NCI-H128 (cell line): Measurements from ENCODE around the gene WDR48.
A peak's percentile ranks its signal among the peaks of the same experiment; 100 is the strongest.
"Not testable (repeated sequence)": the region's sequence is repeated elsewhere in the genome, so short reads cannot be mapped to it uniquely, and the experiment has no call there.

ENCODE experiments used
- DNase-seq: peaks from one replicate; lab custom pipeline; 2025; ENCODE audit not compliant: unreplicated experiment; lab: John Stamatoyannopoulos, UW

Gene WDR48

DNA sequence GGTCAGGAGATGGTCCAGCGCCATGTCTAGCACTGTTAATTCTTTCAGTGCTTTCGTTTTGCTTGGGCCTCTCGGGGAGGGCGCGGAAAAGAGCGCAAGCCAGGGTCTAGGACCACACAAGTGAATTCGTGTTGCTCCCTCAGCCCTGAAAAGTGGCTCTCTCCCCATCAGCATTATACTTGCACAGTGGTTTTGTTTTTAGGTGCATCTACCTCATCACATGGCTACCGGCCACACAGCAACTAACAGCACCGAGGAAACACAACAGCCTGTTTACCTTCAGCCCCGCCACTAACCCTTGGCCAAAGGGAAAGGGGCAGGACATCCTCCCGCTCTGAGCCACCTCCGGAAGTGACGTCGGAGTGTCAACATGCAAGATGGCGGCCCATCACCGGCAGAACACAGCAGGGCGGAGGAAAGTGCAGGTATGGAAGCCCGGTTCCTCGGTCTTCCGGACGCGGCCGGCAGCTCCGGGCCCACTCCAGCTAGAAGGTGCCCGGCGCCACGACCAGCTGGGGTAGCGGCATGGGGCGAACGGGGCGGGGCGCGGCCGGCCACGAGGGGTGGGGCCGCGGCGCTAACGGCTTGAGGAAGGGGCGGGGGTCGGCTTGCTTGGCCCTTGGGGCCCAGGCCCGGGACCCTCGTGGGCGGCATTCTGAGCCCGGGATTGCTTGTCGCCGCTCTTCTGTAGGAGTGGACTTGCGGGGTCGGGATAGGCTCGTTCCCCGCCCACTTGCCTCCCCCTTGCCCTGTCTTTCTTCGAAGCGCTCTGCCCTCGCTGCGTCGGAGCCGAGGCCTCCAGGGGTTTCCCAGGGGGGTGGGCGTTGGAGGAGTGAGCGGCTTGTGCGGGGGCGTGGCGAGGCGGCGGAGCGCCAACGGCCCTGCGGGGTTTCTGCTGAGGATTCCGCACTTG is at the start of gene WDR48, which contains the start of gene SCN11A:
TSS of gene WDR48 (plus strand) at position 368 of the 913 bp plus-strand sequence. CDS start at position 378, 10 bp downstream.
TSS of gene SCN11A (minus strand) at position 296 of the 913 bp plus-strand sequence. CDS start 101,582 bp downstream, outside the sequence.
- peak; percentile 81 for DNase-seq

DNA sequence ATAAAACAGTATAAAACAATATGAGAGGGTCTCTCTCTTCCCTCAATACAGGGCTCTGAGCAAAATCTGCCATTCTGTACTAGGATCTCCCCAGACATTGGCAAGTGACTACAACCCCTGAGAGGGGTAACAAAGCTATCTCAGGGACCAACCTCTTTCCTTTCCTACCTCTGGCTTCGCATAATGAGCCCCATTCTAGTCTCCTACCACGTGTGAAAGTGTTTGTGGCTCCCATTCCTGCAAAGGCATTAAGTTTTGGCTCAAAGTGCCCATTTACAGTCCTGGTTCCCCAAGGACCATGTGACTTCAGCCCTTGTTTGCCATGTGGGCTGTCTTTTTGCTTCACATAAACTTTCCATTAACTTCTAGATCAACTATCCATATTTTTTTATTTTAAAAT is 46.5 kb upstream of the WDR48 start:
- no peak for DNase-seq

DNA sequence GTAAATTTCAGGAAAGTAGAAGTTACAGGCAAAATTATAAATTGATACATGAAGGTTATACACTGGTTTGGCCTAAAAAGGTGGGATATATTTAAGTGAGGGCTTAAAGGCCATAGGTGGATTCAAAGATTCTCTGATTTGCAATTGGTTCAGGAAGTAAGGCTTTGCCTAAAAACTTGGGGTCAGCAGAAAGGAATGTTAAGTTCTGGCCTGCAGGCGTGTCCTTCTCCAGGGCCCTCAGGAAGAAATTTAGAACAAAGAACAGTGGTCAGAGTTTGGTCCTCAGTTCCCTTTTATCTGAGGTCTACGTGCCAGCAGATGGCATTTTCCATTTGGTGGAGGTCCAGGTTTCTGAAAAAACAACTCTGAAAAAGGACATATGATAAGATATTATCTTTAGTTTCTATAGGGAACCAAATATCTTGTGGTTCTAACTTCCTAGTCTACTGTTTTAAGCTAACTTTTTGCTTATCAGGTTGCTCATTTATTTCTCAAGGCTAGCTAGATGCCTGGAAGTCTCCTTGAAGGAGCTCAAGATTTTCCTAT is 40.6 kb upstream of the WDR48 start:
- DNase-seq, result no peak

DNA sequence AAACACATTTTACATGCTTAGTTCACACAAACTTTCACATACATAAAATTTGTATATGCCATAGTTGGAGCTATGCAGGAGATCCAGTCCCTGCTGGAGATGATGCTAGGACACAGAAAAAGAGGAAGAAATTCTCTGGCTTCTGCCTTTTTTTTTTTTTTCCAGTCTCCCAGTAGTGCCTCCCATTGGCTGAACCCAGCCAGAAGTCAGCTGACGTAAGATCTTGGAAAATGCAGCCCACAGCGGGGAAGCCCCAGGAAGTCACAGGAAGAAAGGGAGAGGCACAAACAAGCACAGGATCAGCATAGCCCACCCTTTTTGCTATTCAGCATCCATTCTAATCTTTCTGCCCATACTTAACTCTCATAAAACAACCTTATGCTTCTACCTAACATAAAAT is 38.5 kb upstream of the WDR48 start:
- no peak for DNase-seq

DNA sequence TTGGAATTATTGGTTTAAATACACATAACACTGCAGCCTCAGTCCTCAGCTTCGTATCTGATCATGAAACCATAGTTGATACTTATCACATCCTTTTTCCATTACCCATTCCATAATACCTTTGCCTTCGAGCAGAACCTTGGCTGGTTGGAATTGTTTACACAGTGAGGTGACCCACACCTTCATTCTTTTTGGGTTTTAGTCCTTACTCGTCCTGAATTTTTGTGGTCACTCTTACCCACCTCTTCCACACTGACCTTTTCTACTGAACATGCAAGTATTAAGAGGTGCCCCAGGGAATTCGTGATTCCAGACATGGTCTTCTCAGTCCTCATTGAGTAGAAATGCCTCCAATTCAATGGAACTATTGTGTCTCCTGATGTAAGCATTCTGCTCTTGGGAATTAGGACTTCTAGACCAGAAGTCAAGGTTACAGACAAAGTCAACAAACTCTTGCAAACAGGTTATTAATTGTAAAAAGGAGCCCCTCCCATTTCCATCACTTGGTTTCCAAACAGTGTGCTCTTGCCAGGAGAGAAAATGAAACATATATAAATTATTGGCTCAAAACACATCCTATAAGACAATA is 37.8 kb upstream of the WDR48 start:
- DNase-seq, result no peak

DNA sequence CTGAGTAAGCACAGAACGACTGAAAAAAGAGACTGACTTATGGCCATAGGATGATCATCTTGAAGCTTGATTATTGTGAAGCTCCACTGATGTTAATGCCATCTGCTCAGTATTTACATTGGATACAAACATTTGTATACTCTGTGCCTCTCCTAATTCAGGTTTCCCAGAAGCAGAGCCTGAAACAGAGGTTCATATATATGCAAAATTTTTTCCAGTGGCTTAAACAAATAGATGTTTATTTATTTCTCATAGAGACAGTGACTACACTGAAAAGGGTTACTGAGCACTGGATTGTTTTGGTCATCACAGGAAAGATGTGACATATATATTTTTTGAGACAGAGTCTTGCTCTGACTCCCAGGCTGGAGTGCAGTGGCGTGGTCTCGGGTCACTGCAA is 36.4 kb upstream of the WDR48 start:
- DNase-seq, result no peak

DNA sequence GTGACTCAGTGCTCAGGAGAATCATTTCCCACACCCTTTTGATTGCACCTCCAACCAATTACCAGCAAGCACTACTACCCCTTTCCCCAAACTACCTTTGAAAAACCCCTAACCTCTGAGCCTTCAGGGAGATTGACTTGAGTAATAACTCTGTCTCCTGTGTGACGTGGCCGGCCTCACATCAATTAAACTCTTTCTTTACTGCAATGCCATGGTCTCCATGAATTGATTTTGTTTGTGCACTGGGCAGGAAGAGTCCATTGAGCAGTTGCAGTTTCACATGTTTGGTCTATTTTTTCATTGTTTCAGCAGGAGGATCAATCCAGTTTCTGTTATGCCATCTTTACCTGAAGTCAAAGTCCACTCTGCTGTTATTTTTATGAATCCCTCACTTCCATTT is 32.5 kb upstream of the WDR48 start:
- no peak for DNase-seq

DNA sequence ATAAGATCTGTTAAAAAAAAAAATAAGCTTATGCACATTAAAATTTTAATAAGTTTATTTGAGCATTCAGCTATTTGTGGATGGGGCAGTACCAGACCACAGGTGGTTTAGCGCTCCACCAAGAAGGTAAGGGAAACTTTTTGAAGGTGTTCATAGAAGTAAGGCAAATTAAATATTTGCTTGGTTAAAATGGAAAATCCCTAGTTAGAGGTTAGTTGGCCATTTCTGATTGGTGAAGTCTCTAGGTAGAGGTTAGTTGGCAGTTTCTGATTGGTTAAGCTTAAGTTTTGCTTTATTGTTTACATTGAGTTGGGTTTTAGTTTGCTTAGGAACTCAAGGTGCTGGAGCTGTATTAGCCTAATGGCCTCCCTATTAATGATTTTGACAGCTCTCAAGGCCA is 30.8 kb upstream of the WDR48 start:
- DNase-seq, result no peak

DNA sequence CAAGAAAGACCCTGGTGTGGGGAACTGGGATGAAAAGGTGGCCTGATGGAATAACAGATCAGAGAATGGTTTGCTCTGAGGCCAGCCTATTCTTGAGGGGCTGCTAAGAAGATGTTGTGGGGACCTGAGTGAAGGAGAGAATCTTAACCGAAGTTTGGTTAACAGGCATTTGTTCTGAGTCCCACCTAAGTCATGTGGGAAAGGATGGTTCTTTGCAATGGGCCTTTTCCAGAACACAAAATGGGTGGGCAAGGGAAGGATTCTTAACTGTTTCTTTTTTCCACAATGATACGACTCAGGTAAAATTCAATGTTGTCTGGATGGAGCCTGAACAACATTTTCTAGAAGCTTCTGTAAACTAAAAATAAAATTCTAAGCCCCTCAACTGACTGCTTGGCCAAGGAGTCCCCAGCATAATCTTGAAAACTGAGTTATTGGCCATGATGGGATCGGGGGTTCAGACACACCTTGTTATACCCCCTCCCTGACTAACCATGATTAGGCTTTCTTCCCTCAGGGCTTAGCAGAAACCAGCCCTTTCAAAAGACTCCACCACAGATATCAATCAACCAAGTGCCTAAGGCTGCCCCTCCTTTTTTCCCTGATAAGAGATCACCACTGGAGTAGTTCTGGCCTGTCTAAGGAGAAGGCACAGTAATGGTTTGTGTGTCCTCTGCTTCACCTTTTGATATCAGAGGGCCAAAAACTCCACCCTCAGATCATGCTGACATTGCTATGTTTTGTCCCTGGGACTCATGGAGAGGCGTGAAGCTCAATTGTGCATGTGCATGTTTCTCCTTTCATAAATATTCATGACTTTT is 30.1 kb upstream of the WDR48 start:
- no peak for DNase-seq

DNA sequence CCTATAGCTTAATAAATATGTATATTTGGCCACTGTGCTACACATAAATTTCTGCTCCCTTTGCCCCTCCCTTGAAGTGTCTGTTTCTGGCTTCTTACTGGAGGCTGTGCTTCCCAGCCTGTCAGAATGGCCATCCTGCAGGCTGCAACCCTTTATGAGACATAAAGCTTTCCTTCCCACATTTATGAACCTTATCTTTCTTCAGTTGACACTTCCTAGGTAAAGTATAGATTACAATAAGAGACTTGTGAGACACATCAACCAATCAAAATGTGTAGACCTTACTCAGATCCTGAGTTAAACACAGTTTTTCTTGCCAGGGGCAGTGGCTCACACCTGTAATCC is 29.6 kb upstream of the WDR48 start:
- DNase-seq, result no peak

DNA sequence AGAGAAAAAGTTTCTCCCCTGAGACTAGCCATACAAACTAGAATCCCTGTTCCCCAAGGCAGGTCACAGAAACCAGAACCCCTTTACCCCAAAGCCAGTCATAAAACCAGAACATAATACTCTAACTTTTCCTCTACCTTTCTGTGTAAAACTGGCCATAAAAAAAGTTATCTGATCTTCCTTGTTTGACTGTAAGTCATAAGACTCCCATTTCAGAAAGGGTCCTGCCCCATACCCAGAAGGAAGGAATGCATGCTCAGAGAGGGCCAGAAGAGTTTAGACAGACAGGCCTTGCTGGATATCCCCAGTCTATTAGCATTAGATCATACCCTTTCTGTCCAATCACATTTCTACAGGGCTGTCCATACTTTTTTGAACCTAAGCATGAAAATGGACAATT is 27.3 kb upstream of the WDR48 start:
- no peak for DNase-seq

DNA sequence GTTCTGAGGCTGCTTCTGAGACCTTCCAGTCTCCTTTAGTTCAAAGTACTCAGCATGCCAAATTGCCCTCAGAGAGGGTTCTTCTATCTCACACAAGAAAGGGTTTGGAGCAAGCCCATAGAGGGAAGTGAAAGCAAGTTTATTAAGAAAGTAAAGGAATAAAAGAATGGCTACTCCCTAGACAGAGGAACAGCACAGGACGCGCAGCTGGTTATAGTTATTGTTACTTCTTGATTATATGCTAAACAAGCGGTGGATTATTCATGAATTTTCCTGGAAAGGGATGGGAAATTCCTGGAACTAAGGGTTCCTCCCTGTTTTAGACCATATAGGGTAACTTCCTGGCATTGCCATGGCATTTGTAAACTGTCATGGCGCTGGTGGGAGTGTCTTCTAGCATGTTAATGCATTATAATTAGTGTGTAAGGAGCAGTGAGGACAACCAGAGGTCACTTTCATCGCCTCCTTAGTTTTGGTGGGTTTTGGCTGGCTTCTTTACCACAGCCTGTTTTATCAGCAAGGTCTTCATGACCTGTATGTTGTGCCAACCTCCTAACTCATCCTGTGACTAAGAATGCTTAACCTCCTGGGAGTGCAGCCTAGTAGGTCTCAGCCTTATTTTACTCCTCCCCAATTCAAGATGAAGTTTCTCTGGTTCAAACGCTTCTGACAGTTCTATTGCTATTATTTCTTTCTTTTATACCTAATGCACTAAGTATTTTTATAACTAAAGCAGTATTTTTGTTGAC is 26.4 kb upstream of the WDR48 start:
- DNase-seq, result no peak

DNA sequence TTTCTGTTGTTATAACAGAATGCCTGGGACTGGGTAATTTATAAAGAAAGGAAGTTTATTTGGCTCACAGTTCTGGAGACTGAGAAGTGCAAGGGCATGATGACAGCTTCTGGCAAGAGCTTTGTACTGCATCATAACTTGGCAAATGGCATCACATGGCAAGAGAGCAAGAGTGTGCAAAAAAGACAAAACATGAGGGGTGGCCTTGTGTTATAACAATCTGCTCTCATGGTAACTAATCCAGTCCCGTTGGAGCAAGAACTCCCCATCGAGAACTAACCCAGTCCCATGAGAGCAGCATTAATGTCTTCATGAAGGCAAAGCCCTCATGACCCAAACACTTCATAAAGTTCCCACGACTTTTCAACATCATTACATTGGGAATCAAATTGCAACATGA is 23.3 kb upstream of the WDR48 start:
- DNase-seq, result no peak

DNA sequence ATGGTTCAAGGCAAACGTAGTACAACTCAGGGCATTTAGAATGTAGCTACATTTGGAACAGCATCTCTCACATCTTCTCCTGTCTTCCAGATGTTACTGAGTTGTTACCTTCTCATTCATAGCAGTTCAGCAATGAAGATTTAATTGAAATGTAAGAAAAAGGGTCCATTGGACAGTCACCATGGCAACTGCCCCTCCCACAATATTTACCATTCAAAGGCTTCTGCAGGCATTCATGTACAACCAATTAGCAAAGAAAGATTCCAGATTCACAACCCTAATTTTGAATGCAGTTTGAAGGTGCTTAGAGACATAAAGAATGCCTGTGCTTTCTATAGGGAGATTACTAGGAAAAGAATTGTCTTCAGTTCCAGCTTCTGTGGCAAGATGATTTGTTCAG is 22.3 kb upstream of the WDR48 start:
- no peak for DNase-seq

DNA sequence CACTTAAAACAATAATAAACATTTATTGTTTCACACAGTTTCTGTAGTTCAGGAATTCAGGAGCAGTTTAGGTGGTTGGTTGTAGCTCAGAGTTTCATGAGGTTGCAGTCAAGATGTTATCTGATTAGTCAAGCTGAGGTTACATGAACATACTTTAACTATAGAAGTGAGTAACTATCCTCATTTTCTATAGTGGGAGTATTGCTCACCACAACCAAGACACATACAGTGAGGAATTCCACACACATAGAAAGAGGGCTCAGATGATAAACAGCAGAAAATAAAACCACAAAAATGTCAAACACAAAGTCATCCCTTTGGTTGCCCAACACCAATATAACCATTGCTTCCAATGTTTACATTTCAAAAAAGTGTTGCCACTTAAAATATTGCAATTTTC is 13.7 kb upstream of the WDR48 start:
- DNase-seq, result no peak

DNA sequence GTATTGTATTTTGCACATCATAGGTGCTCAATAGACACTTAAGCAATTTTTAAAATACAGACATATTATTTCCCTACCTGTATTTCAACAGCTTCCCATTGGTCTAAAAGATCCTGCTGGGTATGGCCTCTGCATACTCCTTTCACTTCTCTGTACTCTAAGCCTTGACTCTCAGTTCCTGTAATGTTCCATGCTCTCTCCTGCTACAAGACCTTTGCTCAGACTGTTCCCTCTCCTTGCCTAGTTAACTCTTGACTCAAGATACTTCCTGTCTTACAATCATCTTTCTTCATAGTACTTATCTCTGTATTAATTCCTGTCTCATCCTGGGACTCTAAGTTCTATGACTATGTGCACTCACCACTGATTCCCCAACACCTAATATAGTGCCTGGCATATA is 1.8 kb upstream of the WDR48 start:
- no peak for DNase-seq

DNA sequence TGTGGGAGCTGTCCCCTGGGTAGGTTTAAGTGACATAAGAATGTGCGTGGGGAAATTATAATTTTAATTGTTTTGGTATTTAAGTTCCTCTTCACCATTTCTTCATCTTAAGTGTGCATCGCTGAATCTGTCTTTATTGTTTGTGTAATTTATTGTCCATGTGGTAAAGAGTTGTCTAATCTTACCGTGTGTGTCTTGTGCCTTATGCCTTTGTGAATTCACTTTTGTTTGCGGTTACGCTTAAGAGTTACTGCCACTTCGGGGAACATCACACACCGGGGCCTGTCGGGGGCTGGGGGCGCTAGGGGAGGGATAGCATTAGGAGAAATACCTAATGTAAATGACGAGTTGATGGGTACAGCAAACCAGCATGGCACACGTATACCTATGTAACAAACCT is 767 bp downstream of the WDR48 start:
- DNase-seq, result no peak

DNA sequence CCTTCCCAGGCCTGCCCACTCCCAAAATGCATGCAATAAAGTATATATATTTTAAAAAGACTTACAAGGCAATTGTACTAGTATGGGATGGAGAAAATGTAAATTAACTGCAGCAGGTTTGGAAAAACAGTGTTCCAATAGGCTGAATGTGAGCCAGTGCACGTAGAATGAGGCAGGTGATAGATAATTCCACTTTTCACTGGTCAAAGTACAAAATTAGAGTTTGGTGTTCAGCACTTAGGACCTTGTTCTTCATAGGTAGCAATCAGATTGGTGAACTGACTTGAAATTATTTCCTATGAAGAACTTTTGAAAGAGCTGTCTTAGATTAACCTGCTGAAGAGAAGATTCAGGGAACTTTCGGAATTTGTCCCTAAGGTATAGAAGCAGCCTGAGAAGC is 1.9 kb downstream of the WDR48 start:
- no peak for DNase-seq

DNA sequence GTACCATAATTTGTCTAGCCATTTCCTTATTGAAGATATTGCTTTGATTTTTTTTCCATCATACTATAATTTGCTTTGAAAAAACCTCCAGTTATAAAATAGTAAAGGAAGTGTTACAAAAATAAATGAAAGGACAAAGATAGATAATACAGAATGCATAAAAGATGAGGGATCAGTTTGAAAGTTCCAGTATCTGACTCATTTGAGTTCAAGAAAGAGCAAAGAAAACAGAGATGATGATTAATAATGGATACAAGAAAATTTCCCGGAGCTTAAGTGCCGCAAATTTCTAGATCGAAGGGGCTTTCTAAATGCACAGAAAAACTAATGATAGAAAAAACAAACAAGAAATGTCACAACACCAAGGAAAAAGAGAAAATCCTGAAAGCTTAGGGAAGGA is 4.3 kb downstream of the WDR48 start:
- no peak for DNase-seq

DNA sequence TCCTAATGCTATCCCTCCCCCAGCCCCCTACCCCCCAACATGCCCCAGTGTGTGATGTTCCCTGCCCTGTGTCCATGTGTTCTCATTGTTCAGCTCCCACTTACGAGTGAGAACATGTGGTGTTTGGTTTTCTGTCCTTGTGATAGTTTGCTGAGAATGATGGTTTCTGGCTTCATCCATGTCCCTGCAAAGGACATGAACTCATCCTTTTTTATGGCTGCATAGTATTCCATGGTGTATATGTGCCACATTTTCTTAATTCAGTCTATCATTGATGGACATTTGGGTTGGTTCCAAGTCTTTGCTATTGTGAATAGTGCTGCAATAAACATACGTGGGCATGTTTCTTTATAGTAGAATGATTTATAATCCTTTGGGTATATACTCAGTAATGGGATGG is 9.4 kb downstream of the WDR48 start:
- DNase-seq, result not testable (repeated sequence)

DNA sequence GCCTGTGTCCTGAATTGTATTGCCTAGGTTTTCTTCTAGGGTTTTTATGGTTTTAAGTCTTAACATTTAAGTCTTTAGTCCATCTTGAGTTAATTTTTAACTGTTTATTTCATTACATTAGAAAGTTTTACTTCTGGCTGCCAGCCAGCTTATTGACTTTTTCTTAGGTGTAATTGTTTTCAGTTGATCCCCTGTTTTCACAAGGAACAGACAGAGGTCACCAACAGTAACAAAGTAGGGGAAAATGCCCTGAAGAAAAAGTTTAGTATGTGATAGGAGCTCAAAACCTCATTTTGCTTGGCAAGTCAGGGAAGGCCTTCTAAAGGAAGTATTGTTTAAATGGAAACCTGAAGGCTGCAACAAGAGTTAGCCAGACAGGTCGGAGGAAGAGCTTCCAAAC is 10.4 kb downstream of the WDR48 start:
- DNase-seq, result no peak
